Endodermal cell (in vitro differentiated cells): ENCODE data around the gene CACNG6. TPM values are rescaled to one million over a fixed set of nuclear protein-coding genes. Genes with fewer than 3 reads are reported as not detected.
A peak's percentile ranks its signal among the peaks of the same experiment; 100 is the strongest.

Experiments
- DNase-seq: peaks from one replicate; pipeline ENCODE4 v3.0.0-alpha.2; 2017
- H3K27ac ChIP-seq: 2 replicates; pipeline ENCODE4 v1.5.1; 2013; ENCODE audit warnings: mild to moderate bottlenecking, low read depth, low read length, moderate library complexity
- H3K27me3 ChIP-seq: 2 replicates; pipeline ENCODE4 v1.6.1; 2013; ENCODE audit warnings: mild to moderate bottlenecking, low read length, moderate library complexity; ENCODE audit not compliant: insufficient read depth, control insufficient read depth, poor library complexity, severe bottlenecking
- H3K36me3 ChIP-seq: 2 replicates; pipeline ENCODE4 v1.7.0; 2013; ENCODE audit warnings: mild to moderate bottlenecking, low read length, moderate library complexity; ENCODE audit not compliant: control insufficient read depth, insufficient read depth
- H3K4me1 ChIP-seq: one replicate; pipeline ENCODE4 v1.7.0; 2013; ENCODE audit warnings: low read length; ENCODE audit not compliant: control insufficient read depth, insufficient read depth
- H3K4me3 ChIP-seq: 2 replicates; pipeline ENCODE4 v1.5.1; 2013; ENCODE audit warnings: mild to moderate bottlenecking, low read length, moderate library complexity
- H3K9ac ChIP-seq: 2 replicates; pipeline ENCODE4 v1.6.1; 2013; ENCODE audit warnings: mild to moderate bottlenecking, low read length, moderate library complexity; ENCODE audit not compliant: poor library complexity, severe bottlenecking; ENCODE audit errors: extremely low read depth
- H3K9me3 ChIP-seq: 2 replicates; pipeline ENCODE4 v1.6.1; 2013; ENCODE audit warnings: mild to moderate bottlenecking, low read length, moderate library complexity; ENCODE audit not compliant: control insufficient read depth
- H3K27ac Mint-ChIP-seq: 2 replicates; pipeline ENCODE4 v1.8.0; 2020; ENCODE audit warnings: mixed read lengths
- H3K27me3 Mint-ChIP-seq: 2 replicates; pipeline ENCODE4 v1.8.0; 2021; ENCODE audit warnings: mild to moderate bottlenecking, mixed read lengths; ENCODE audit not compliant: insufficient read depth
- H3K36me3 Mint-ChIP-seq: 2 replicates; pipeline ENCODE4 v1.8.0; 2020; ENCODE audit warnings: low read depth, mixed read lengths
- H3K4me1 Mint-ChIP-seq: 2 replicates; pipeline ENCODE4 v1.8.0; 2020; ENCODE audit warnings: mixed read lengths
- H3K4me3 Mint-ChIP-seq: 2 replicates; pipeline ENCODE4 v1.8.0; 2020; ENCODE audit warnings: mild to moderate bottlenecking, moderate library complexity, mixed read lengths
- H3K9me3 Mint-ChIP-seq: 2 replicates; pipeline ENCODE4 v1.8.0; 2020; ENCODE audit warnings: mild to moderate bottlenecking, mixed read lengths
- WGBS, 2 experiments: methylation state at CpG; one replicate each; pipeline versions ENCODE4 v1.1.5 to v1.1.7; 2013; ENCODE audit warnings: missing lambda C conversion rate in 2 of 2, mixed read lengths in 1 of 2; ENCODE audit not compliant: insufficient coverage in 1 of 2, insufficient read length in 1 of 2; 5-methylcytosine and 5-hydroxymethylcytosine counted together
- total RNA-seq, 2 donors: library from RNA; stranded (reverse); fragmentation: NEBNext Ultra II Directional in 1 of 2; extraction: Animal tissue kit (Norgen Biotek cat#: 25700) in 1 of 2; gene quantifications; 2 replicates in 1 of 2; 3 replicates in 1 of 2; pipeline ENCODE4 v1.2.1, GENCODE V29; 2021
- TF ChIP-seq, protein P1 (sequence below): fragments of 200-600 bp; sonication (generic); conservative IDR thresholded peaks from 2 replicates; pipeline ENCODE4 v1.5.0; 2021; ENCODE audit warnings: antibody characterized with exemption, mild to moderate bottlenecking

The CACNG6 gene
- total RNA-seq, 2 donors from 2014 or later = 0.92 to 1.8 TPM

DNA sequence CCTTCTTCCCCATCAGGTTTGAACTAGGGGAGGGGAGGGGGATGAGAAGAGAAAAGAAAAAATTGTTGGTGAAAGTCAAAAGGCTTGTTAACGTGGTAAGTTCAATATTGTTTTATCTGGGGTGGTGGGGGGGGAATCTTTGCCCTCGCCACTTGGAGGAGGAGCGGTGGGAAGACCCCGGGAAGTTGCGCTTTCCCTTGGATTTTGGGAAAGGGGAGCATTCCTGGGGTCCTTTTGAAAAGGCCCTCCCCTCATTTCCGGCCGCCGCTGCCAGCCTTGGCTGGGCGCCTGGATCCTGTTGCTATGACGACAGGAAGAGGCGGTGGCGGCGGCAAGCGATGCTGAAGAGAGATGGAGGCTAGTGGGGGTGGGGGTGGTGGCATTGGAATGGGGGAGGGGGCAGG is 33.3 kb upstream of the CACNG6 start:
- H3K27me3 ChIP-seq = peaks cover 63% of the 10 kb centered on the region
- no peak overlapping the region for H3K9ac ChIP-seq
- Mint-ChIP-seq H3K9me3 (no peaks in the 10 kb centered on the region), H3K27ac (no peak overlapping the region), H3K36me3 (no peaks in the 10 kb centered on the region), H3K27me3 (peaks cover 65% of the 10 kb centered on the region), H3K4me3 (no peak overlapping the region), H3K4me1 (peaks cover 23% of the 10 kb centered on the region)
- no peak overlapping the region for H3K27ac ChIP-seq
- no peaks in the 10 kb centered on the region for H3K36me3 ChIP-seq
- no peaks in the 10 kb centered on the region for H3K9me3 ChIP-seq
- TF ChIP-seq, protein P1, sequence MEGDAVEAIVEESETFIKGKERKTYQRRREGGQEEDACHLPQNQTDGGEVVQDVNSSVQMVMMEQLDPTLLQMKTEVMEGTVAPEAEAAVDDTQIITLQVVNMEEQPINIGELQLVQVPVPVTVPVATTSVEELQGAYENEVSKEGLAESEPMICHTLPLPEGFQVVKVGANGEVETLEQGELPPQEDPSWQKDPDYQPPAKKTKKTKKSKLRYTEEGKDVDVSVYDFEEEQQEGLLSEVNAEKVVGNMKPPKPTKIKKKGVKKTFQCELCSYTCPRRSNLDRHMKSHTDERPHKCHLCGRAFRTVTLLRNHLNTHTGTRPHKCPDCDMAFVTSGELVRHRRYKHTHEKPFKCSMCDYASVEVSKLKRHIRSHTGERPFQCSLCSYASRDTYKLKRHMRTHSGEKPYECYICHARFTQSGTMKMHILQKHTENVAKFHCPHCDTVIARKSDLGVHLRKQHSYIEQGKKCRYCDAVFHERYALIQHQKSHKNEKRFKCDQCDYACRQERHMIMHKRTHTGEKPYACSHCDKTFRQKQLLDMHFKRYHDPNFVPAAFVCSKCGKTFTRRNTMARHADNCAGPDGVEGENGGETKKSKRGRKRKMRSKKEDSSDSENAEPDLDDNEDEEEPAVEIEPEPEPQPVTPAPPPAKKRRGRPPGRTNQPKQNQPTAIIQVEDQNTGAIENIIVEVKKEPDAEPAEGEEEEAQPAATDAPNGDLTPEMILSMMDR = no peak
- no peak overlapping the region for H3K4me3 ChIP-seq
- 2% methylated on average over 10 of the region's 14 CpGs; no CpG with 5 or more reads in 1 of the 2 experiments for WGBS, 2 experiments
- no peaks in the 10 kb centered on the region for H3K4me1 ChIP-seq
- peak; percentile 83 for DNase-seq

DNA sequence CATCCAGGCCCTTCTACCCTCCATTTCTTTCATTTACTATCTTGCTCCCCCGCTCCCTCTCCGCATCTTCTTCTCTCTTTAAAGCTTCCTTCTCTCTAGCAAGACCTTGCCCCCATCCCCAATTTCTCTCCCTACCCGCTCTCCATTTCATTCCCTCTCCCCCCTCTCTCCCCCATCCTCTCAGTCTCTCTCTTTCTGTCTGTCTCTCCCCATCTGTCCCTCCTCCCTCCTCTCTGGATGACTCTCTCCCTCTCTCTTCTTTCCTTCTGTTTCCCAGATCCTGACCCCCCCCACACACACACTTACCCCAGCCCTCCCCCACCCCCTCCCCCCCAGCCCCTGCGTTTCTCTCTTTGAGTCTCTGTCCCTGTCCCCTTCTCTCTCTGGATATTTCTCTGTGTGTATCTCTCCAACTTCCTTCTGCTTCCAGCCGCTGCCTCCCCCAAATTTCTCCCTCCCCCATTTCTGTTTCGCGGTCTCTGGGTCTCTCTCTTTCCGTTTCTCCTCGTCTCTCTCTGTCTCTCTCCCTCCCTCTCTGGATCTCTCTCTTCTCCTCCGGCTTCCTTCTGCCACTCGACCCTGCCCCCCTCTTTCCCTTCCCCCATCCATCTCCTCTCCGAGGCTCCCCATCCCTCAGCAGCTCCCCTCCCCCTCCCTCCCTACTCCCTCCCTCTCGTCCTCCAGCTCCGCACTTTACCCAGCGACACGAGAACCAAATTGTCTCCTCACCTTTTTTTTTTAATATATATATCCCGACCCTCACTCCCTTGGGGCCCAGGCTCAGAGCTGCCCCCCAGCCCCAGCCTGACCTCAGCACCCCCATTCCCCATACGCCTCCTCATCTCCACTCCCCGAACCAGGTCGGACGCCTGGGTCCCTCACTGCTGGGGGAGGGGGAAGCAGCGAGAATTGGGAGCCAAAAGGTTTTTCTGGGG is 32.3 kb upstream of the CACNG6 start:
- H3K36me3 ChIP-seq = no peaks in the 10 kb centered on the region
- no peak overlapping the region for H3K27ac ChIP-seq
- Mint-ChIP-seq H3K27me3 (peaks cover 70% of the 10 kb centered on the region), H3K4me1 (peaks cover 25% of the 10 kb centered on the region), H3K36me3 (no peaks in the 10 kb centered on the region), H3K9me3 (no peaks in the 10 kb centered on the region), H3K4me3 (no peak overlapping the region), H3K27ac (no peak overlapping the region)
- H3K4me1 ChIP-seq = no peaks in the 10 kb centered on the region
- H3K4me3 ChIP-seq = no peak overlapping the region
- TF ChIP-seq, protein P1 = no peak
- H3K27me3 ChIP-seq = peaks cover 72% of the 10 kb centered on the region
- H3K9me3 ChIP-seq = no peaks in the 10 kb centered on the region
- 2 to 3% methylated on average over 9 to 17 of the region's 22 CpGs for whole genome bisulfite sequencing, 2 experiments
- no peak overlapping the region for H3K9ac ChIP-seq
- peak; percentile 60 for DNase-seq

DNA sequence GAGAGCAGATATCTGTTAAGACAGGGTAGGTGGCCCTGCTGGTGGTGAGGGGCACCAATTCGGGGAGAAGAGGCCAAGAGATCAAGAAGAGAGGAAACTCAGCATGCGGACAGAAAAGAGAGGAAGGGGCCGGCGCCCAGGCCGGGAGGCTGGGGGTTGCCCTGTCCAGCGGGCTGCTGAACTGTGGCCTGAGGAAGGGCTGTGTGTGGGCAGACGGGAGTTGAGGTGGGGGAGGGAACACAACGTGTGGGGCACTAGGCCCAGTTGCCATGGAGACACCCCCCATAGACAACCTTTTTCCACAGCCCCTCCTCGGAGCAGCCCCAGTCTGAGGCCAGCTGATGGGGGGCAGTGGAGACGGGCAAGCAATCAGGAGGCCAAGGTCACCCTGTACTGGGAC is 31.2 kb upstream of the CACNG6 start:
- DNase-seq = no peak
- Mint-ChIP-seq H3K4me3 (peak overlapping the region; percentile 3), H3K9me3 (no peaks in the 10 kb centered on the region), H3K27me3 (peaks cover 79% of the 10 kb centered on the region), H3K27ac (no peak overlapping the region), H3K36me3 (no peaks in the 10 kb centered on the region), H3K4me1 (peaks cover 25% of the 10 kb centered on the region)
- Histone ChIP-seq H3K27ac (no peak overlapping the region), H3K36me3 (no peaks in the 10 kb centered on the region), H3K4me3 (no peak overlapping the region), H3K9me3 (no peaks in the 10 kb centered on the region), H3K4me1 (no peaks in the 10 kb centered on the region), H3K27me3 (peaks cover 81% of the 10 kb centered on the region), H3K9ac (no peak overlapping the region)
- TF ChIP-seq, protein P1 = no peak
- WGBS, 2 experiments = 28 to 31% methylated on average over 7 to 8 of the region's 10 CpGs
